KOPT-K1 (cell line): Measurements from ENCODE around the gene FAM118A.

Experiments used
- H3K27ac ChIP-seq: fragments of 200-600 bp; sonication (generic); 2 replicates; pipeline ENCODE4 v1.5.1; 2016; ENCODE audit warnings: antibody characterized with exemption, mild to moderate bottlenecking, low read depth, low read length; ENCODE audit not compliant: poor library complexity, severe bottlenecking
- H3K36me3 ChIP-seq: fragments of 200-600 bp; sonication (generic); 2 replicates; pipeline ENCODE4 v1.5.1; 2017; ENCODE audit warnings: antibody characterized with exemption, mild to moderate bottlenecking, low read length, moderate library complexity; ENCODE audit not compliant: insufficient read depth
- H3K9me3 ChIP-seq: fragments of 200-600 bp; sonication (generic); 2 replicates; pipeline ENCODE4 v1.5.1; 2017; ENCODE audit warnings: antibody characterized with exemption, low read length, mild to moderate bottlenecking; ENCODE audit not compliant: insufficient read depth, poor library complexity, severe bottlenecking

The FAM118A gene

GRCh38 chr22:45328822-45329529 is 19.2 kb downstream of the FAM118A start:
- Histone ChIP-seq H3K9me3 (no peaks in the 10 kb centered on the region), H3K27ac (no peak overlapping the region), H3K36me3 (peaks cover 62% of the 10 kb centered on the region; the same call in 1 of the 2 replicates)

- H3K36me3 ChIP-seq = peaks cover 59% of the 10 kb centered on the region
Measured at GRCh38 chr22:45329530-45329936, 19.8 kb downstream of the FAM118A start.

GRCh38 chr22:45330548-45330947 is 20.8 kb downstream of the FAM118A start:
- H3K9me3 ChIP-seq = no peaks in the 10 kb centered on the region
- H3K27ac ChIP-seq = no peak overlapping the region
- H3K36me3 ChIP-seq = peaks cover 62% of the 10 kb centered on the region

More at GRCh38 chr22:45329530-45329936, 19.8 kb downstream of the FAM118A start:
- Histone ChIP-seq H3K27ac (no peak overlapping the region), H3K9me3 (no peaks in the 10 kb centered on the region)

GRCh38 chr22:45331486-45331885 is 21.8 kb downstream of the FAM118A start:
- Histone ChIP-seq H3K9me3 (no peaks in the 10 kb centered on the region), H3K36me3 (peaks cover 72% of the 10 kb centered on the region), H3K27ac (no peak overlapping the region)

- peaks cover 76% of the 10 kb centered on the region for H3K36me3 ChIP-seq
- no peaks in the 10 kb centered on the region for H3K9me3 ChIP-seq
- no peak overlapping the region for H3K27ac ChIP-seq
Measured at GRCh38 chr22:45332001-45332400, 22.3 kb downstream of the FAM118A start.

- peaks cover 64% of the 10 kb centered on the region for H3K36me3 ChIP-seq
- H3K9me3 ChIP-seq = no peaks in the 10 kb centered on the region
- no peak overlapping the region for H3K27ac ChIP-seq
Measured at GRCh38 chr22:45334068-45334467, 24.3 kb downstream of the FAM118A start.

- Histone ChIP-seq H3K9me3 (no peaks in the 10 kb centered on the region), H3K27ac (no peak overlapping the region), H3K36me3 (peaks cover 63% of the 10 kb centered on the region)
Measured at GRCh38 chr22:45334528-45334927, 24.8 kb downstream of the FAM118A start.

- peaks cover 66% of the 10 kb centered on the region for H3K36me3 ChIP-seq
- no peaks in the 10 kb centered on the region for H3K9me3 ChIP-seq
- H3K27ac ChIP-seq = no peak overlapping the region
Measured at GRCh38 chr22:45335021-45335818, 25.5 kb downstream of the FAM118A start.

- Histone ChIP-seq H3K36me3 (peaks cover 66% of the 10 kb centered on the region), H3K27ac (no peak overlapping the region), H3K9me3 (no peaks in the 10 kb centered on the region)
Measured at GRCh38 chr22:45335854-45336522, 26.3 kb downstream of the FAM118A start.

GRCh38 chr22:45336971-45337431 is 27.3 kb downstream of the FAM118A start:
- Histone ChIP-seq H3K9me3 (no peaks in the 10 kb centered on the region), H3K27ac (no peak overlapping the region), H3K36me3 (peaks cover 60% of the 10 kb centered on the region)

GRCh38 chr22:45337536-45337935 is 27.8 kb downstream of the FAM118A start:
- Histone ChIP-seq H3K9me3 (no peaks in the 10 kb centered on the region), H3K27ac (no peak overlapping the region), H3K36me3 (peaks cover 55% of the 10 kb centered on the region)

- Histone ChIP-seq H3K27ac (no peak overlapping the region), H3K36me3 (peaks cover 49% of the 10 kb centered on the region), H3K9me3 (no peaks in the 10 kb centered on the region)
Measured at GRCh38 chr22:45338795-45339194, 29.1 kb downstream of the FAM118A start.

GRCh38 chr22:45340323-45340722 is 30.6 kb downstream of the FAM118A start:
- peaks cover 38% of the 10 kb centered on the region for H3K36me3 ChIP-seq

GRCh38 chr22:45341498-45341897 is 31.8 kb downstream of the FAM118A start:
- H3K36me3 ChIP-seq = peaks cover 26% of the 10 kb centered on the region; the same call in 1 of the 2 replicates
- peak overlapping the region; percentile 15 for H3K27ac ChIP-seq
- H3K9me3 ChIP-seq = no peaks in the 10 kb centered on the region

More at GRCh38 chr22:45340323-45340722, 30.6 kb downstream of the FAM118A start:
- no peaks in the 10 kb centered on the region for H3K9me3 ChIP-seq
- H3K27ac ChIP-seq = no peak overlapping the region

GRCh38 chr22:45343143-45343542 is 33.4 kb downstream of the FAM118A start:
- Histone ChIP-seq H3K27ac (no peak overlapping the region), H3K36me3 (peaks cover 21% of the 10 kb centered on the region; the same call in 1 of the 2 replicates), H3K9me3 (no peaks in the 10 kb centered on the region)
